DOHH2 (cell line): ENCODE measurements around the gene LCMT1.

Experiments
- H3F3A ChIP-seq: fragments of 200-600 bp; sonication (generic), shearing (Covaris generic); 2 replicates; pipeline ENCODE4 v1.6.0; 2016; ENCODE audit warnings: antibody characterized with exemption, mild to moderate bottlenecking; ENCODE audit not compliant: control insufficient read depth, insufficient read depth
- H3K27ac ChIP-seq: fragments of 200-600 bp; sonication (generic); 2 replicates; pipeline ENCODE4 v1.5.1; 2014; ENCODE audit warnings: low read depth, mild to moderate bottlenecking, low read length, moderate library complexity
- H3K27me3 ChIP-seq: fragments of 200-600 bp; sonication (generic); 2 replicates; pipeline ENCODE4 v1.6.1; 2014; ENCODE audit warnings: mild to moderate bottlenecking, low read length, mixed read lengths; ENCODE audit not compliant: control insufficient read depth
- H3K36me3 ChIP-seq: fragments of 200-600 bp; sonication (generic); 2 replicates; pipeline ENCODE4 v1.6.1; 2014; ENCODE audit warnings: mild to moderate bottlenecking, low read length, moderate library complexity, mixed read lengths; ENCODE audit not compliant: control insufficient read depth
- H3K4me1 ChIP-seq: fragments of 200-600 bp; sonication (generic); 2 replicates; pipeline ENCODE4 v1.6.1; 2014; ENCODE audit warnings: mild to moderate bottlenecking, low read length, mixed read lengths; ENCODE audit not compliant: control insufficient read depth
- H3K4me2 ChIP-seq: fragments of 200-600 bp; sonication (generic); 2 replicates; pipeline ENCODE4 v1.6.0; 2014; ENCODE audit warnings: mild to moderate bottlenecking, low read length, moderate library complexity
- H3K4me3 ChIP-seq: fragments of 200-600 bp; sonication (generic); 2 replicates; pipeline ENCODE4 v1.5.1; 2014; ENCODE audit warnings: mild to moderate bottlenecking, low read length, mixed read lengths
- H3K79me2 ChIP-seq: fragments of 200-600 bp; sonication (generic); 2 replicates; pipeline ENCODE4 v1.6.1; 2014; ENCODE audit warnings: mild to moderate bottlenecking, low read length, mixed read lengths; ENCODE audit not compliant: control insufficient read depth
- H3K9me2 ChIP-seq: fragments of 200-600 bp; sonication (generic); replicated peaks from 2 replicates; pipeline ENCODE4 v1.6.1; 2014; ENCODE audit warnings: mild to moderate bottlenecking, low read length, mixed read lengths; ENCODE audit not compliant: control insufficient read depth
- H3K9me3 ChIP-seq: fragments of 200-600 bp; sonication (generic); 2 replicates; pipeline ENCODE4 v1.6.1; 2014; ENCODE audit warnings: antibody characterized with exemption, low read length, mixed read lengths; ENCODE audit not compliant: control insufficient read depth, insufficient read depth
- H4K20me1 ChIP-seq: fragments of 200-600 bp; sonication (generic); 2 replicates; pipeline ENCODE4 v1.6.0; 2014; ENCODE audit warnings: low read depth, mild to moderate bottlenecking, antibody characterized with exemption, low read length, moderate library complexity; ENCODE audit not compliant: control insufficient read depth, insufficient read depth
- EZH2phosphoT487 ChIP-seq: fragments of 200-600 bp; sonication (generic); IDR thresholded peaks from 2 replicates; pipeline ENCODE4 v1.6.1; 2017; ENCODE audit warnings: borderline replicate concordance, mild to moderate bottlenecking, antibody characterized with exemption, low read length, moderate library complexity, mixed read lengths
- TF ChIP-seq, protein P1 (sequence below): fragments of 200-600 bp; sonication (generic); IDR thresholded peaks from one replicate; pipeline ENCODE4 v1.5.1; 2014; ENCODE audit warnings: antibody characterized with exemption, mild to moderate bottlenecking, low read depth, low read length; ENCODE audit not compliant: poor library complexity, severe bottlenecking

LCMT1 gene

DNA sequence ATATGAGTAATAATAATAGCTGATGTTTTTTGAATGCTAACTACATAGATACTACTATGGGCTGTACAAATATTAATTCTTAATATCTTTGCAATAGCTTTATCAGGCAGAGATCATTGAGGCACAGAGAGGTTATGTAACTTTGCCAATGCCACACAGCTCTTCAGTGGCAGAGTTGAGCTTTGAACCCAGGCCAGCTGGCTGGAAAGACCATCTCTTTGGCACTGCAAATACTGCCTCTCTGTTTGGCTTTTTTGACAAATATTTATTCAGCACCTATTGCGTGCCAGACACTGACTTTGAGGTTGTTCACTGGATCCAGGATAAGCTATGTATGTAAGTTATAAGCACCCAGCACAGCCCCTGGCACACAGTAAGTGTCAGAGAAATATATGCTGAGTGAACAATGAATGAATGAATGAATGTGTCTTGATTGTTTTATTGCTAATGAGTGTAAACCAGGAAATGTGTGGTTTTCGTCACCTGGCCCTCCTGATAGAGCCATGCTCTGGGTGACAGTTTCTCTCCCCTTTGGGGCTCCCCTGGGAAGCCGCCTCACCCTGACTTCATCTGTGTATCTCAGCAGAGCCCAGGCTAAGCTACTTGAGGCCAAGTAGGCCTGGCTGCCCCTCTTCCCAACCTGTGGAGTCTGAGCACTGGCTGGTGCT is 107.7 kb downstream of the LCMT1 start:
- Histone ChIP-seq H3K27ac (no peak overlapping the region), H3K4me1 (no peaks in the 10 kb centered on the region), H3K9me2 (no peaks in the 10 kb centered on the region), H3K4me2 (no peak overlapping the region), H4K20me1 (no peaks in the 10 kb centered on the region), H3K79me2 (no peaks in the 10 kb centered on the region), H3K27me3 (no peaks in the 10 kb centered on the region), H3F3A (no peaks in the 10 kb centered on the region), H3K36me3 (no peaks in the 10 kb centered on the region), H3K4me3 (no peak overlapping the region), H3K9me3 (no peaks in the 10 kb centered on the region)
- TF ChIP-seq EZH2phosphoT487, result no peak
- TF ChIP-seq, protein P1, sequence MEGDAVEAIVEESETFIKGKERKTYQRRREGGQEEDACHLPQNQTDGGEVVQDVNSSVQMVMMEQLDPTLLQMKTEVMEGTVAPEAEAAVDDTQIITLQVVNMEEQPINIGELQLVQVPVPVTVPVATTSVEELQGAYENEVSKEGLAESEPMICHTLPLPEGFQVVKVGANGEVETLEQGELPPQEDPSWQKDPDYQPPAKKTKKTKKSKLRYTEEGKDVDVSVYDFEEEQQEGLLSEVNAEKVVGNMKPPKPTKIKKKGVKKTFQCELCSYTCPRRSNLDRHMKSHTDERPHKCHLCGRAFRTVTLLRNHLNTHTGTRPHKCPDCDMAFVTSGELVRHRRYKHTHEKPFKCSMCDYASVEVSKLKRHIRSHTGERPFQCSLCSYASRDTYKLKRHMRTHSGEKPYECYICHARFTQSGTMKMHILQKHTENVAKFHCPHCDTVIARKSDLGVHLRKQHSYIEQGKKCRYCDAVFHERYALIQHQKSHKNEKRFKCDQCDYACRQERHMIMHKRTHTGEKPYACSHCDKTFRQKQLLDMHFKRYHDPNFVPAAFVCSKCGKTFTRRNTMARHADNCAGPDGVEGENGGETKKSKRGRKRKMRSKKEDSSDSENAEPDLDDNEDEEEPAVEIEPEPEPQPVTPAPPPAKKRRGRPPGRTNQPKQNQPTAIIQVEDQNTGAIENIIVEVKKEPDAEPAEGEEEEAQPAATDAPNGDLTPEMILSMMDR, result no peak

- H3F3A ChIP-seq, result no peaks in the 10 kb centered on the region
- H3K9me2 ChIP-seq, result no peaks in the 10 kb centered on the region
- H3K4me2 ChIP-seq, result no peak overlapping the region
- H4K20me1 ChIP-seq, result no peaks in the 10 kb centered on the region; the same call in 1 of the 2 replicates
- no peaks in the 10 kb centered on the region for H3K9me3 ChIP-seq
- no peaks in the 10 kb centered on the region for H3K4me1 ChIP-seq
- H3K27ac ChIP-seq, result no peak overlapping the region
- TF ChIP-seq, protein P1, result no peak
- TF ChIP-seq EZH2phosphoT487, result no peak
- H3K36me3 ChIP-seq, result no peaks in the 10 kb centered on the region
- no peaks in the 10 kb centered on the region for H3K79me2 ChIP-seq
- H3K27me3 ChIP-seq, result no peaks in the 10 kb centered on the region
- no peak overlapping the region for H3K4me3 ChIP-seq
Measured at GRCh38 chr16:25222959-25223358, 111.4 kb downstream of the LCMT1 start.

DNA sequence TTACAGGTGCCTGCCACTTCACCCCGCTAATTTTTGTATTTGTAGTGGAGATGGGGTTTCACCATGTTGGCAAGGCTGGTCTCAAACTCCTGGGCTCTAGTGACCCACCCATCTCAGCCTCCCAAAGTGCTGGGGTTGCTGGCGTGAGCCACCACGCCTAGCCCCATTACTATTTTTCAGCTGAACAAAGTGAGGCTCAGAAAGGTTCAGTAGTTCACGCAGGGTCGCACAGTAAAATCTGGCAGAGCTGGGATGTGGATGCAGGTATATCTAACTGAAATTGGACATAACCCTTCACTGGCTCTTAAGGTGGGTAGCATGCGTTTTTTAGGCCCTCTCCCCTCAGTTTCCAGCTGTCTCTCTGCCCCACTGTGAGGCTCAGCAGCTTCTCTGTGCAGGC is 112.4 kb downstream of the LCMT1 start:
- TF ChIP-seq, protein P1, result no peak
- TF ChIP-seq EZH2phosphoT487, result no peak
- Histone ChIP-seq H3K79me2 (no peaks in the 10 kb centered on the region), H3K9me3 (no peaks in the 10 kb centered on the region), H3F3A (no peaks in the 10 kb centered on the region), H3K4me3 (no peak overlapping the region), H3K9me2 (no peaks in the 10 kb centered on the region), H3K27me3 (no peaks in the 10 kb centered on the region), H3K36me3 (no peaks in the 10 kb centered on the region), H3K27ac (no peak overlapping the region), H4K20me1 (no peaks in the 10 kb centered on the region; the same call in 1 of the 2 replicates), H3K4me2 (no peak overlapping the region), H3K4me1 (no peaks in the 10 kb centered on the region)
